Stimulated activated CD4-positive, alpha-beta T cell treated with anti-CD3 and anti-CD28 coated beads, Interleukin-15, amount 100 ng/mL, for 48 hours (primary cell): Measurements from ENCODE around the gene RASSF4.

Experiments
- DNase-seq, 2 donors: peaks; one replicate each; pipeline ENCODE4 v3.0.0-alpha.2; 2020; ENCODE audit warnings: low read depth in 2 of 2

Gene RASSF4

GRCh38 chr10:44975431-44976331 is 16.1 kb downstream of the RASSF4 start:
- DNase-seq = no peak

GRCh38 chr10:44976352-44977198 is 17.0 kb downstream of the RASSF4 start:
- DNase-seq = no peak

GRCh38 chr10:44977287-44978212 is 17.9 kb downstream of the RASSF4 start:
- no peak for DNase-seq

- DNase-seq = no peak
Measured at GRCh38 chr10:44978213-44978569, 18.6 kb downstream of the RASSF4 start.

GRCh38 chr10:44978570-44979280 is 19.1 kb downstream of the RASSF4 start, which contains the start of gene DEPP1:
DEPP1 (minus strand) TSS chr10:44978809; CDS start chr10:44978030, 779 bp downstream.
- DNase-seq = no peak

GRCh38 chr10:44979281-44980191 is 19.9 kb downstream of the RASSF4 start:
- DNase-seq = no peak

GRCh38 chr10:44980309-44981171 is 20.9 kb downstream of the RASSF4 start:
- no peak for DNase-seq

GRCh38 chr10:44981172-44982113 is 21.8 kb downstream of the RASSF4 start:
- no peak for DNase-seq

- DNase-seq = no peak
Measured at GRCh38 chr10:44982114-44982460, 22.5 kb downstream of the RASSF4 start.

GRCh38 chr10:44982496-44982895 is 22.9 kb downstream of the RASSF4 start:
- DNase-seq = no peak

GRCh38 chr10:44983066-44983894 is 23.7 kb downstream of the RASSF4 start:
- no peak for DNase-seq

GRCh38 chr10:44983895-44984278 is 24.3 kb downstream of the RASSF4 start:
- no peak for DNase-seq

- no peak for DNase-seq
Measured at GRCh38 chr10:44984671-44985101, 25.1 kb downstream of the RASSF4 start.

GRCh38 chr10:44985175-44985681 is 25.6 kb downstream of the RASSF4 start:
- DNase-seq = no peak

GRCh38 chr10:44986179-44986578 is 26.6 kb downstream of the RASSF4 start:
- no peak for DNase-seq

- no peak for DNase-seq
Measured at GRCh38 chr10:44986670-44987069, 27.1 kb downstream of the RASSF4 start.
